IPS-11a (cell line): ENCODE data around the gene CNNM4.
"Not testable (repeated sequence)": the region's sequence is repeated elsewhere in the genome, so short reads cannot be mapped to it uniquely, and the experiment has no call there.

Experiments used
- H3K4me3 ChIP-seq: one replicate; pipeline ENCODE4 v1.5.1; 2013; ENCODE audit warnings: low read depth, low read length, control low read depth

Gene CNNM4

GRCh38 chr2:96792772-96793749 lies 32.4 kb downstream of the CNNM4 start:
- H3K4me3 ChIP-seq, result no peak overlapping the region

GRCh38 chr2:96795076-96795475 lies 34.4 kb downstream of the CNNM4 start:
- no peak overlapping the region for H3K4me3 ChIP-seq

- H3K4me3 ChIP-seq, result not testable (repeated sequence)
These were observed 35.8 kb downstream of the CNNM4 start for GRCh38 chr2:96796497-96796896.

DNA sequence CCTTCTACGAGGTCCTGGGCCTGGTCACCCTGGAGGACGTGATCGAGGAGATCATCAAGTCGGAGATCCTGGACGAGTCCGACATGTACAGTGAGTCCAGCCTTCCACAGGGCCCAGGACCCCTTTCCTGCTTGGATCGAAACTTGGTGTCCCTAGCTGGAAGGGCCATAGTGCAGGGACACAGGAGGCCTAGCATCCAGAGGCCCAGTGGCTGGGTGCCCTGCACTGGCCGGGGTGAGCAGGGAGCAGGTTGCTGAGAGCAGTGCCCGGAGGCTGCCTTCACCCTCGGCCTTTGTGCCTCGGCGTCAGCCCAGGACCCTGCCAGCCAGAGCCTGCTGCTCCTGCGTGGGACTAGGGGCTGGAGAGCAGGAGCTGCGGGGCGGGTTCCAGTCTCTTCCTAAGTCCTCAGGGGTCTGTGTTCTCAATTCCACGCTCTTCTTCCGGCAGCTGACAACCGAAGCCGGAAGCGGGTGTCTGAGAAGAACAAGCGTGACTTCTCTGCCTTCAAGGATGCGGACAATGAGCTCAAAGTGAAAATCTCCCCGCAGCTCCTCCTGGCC lies 36.4 kb downstream of the CNNM4 start:
- H3K4me3 ChIP-seq, result no peak overlapping the region

- no peak overlapping the region for H3K4me3 ChIP-seq
These were observed 38.3 kb downstream of the CNNM4 start for GRCh38 chr2:96798733-96799622.

DNA sequence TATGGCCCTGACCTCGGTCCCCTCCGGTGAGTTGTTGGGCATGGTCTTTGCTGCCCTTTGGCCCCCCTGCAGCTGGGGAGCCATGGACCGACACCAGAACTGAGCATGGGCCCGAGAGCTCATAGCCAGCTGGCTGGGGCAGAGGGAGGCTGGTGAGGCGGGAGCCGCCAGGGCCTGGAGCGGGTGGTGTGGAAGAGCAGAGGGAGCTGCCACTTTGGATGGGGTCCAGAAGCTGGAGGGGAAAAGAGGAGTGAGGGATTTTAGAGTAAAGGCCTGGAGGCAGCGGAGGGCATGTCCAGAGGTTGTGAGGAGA lies 38.9 kb downstream of the CNNM4 start:
- no peak overlapping the region for H3K4me3 ChIP-seq

DNA sequence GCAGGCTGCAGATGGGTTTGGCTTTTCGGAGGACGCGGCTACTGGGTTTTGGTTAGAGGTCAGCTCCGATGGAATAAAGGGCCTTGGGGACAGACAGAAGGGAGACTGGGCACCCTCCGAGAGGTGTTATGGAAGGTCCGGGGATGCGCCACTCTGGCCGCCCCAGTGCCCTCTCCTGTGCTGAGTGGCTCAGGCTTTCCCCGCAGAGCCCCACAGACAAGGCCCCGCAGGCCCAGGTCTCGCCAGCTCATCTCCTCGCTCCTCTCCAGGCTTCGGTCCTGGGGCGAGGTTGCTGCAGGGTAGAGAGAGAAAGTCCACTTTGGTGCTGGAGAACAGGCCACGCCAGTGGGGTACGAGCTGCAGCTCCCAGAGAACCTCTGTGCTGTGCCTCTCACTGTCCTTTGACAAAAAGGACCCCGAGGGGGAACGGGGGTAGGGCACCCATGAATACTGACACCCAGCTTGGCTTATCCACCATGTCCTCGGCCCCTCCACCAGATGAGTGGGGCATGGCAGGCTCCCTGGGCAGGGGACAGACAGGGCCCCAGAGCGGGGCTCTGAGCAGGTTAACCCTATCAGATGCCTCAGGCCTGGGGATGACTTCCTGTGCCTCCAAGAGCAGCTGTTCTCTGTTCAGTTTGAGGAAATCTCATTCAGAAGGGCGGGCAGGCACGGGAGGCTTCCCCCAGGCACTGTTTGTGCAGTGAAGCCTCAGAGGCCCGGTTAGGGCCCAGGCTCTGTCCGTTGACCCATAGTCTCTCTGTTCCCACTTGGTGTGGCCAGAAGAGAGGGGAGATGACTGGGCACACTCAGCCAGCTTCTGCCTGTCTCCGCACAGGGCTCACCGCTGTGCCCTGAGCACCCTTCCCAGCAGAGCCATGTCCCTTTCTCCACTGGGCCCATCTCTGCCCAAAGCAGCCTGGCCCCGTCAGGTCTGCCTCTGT lies 39.6 kb downstream of the CNNM4 start:
- H3K4me3 ChIP-seq, result no peak overlapping the region

DNA sequence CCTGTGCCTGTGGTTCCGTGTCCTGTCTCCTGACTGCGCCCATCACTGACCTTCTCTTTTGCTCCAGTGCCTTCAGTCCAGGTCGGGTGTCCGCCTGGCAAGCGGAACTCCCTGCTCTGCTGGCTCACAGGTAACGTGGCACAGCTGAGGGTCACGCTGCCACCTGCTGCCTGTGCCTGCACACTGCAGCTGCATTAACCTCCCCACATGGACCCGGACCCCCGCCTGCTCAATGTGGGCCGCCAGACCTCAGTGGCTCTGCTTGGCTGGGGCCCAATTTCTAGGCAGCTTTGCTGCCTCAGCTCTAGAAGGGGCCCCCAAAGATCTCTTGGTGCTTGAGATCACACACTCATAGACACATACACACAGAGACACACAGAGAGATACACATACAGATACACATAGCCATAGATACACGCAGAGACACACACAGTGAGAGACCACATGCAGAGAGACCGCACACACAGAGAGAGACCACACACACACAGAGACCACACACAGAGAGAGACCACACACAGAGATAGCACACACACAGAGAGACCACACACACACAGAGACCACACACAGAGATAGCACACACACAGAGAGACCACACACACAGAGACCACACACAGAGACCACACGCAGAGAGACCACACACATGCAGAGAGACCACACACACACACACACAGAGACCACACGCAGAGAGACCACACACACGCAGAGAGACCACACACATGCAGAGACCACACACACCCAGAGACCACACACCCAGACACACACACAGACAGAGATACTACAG lies 40.5 kb downstream of the CNNM4 start:
- H3K4me3 ChIP-seq, result no peak overlapping the region

DNA sequence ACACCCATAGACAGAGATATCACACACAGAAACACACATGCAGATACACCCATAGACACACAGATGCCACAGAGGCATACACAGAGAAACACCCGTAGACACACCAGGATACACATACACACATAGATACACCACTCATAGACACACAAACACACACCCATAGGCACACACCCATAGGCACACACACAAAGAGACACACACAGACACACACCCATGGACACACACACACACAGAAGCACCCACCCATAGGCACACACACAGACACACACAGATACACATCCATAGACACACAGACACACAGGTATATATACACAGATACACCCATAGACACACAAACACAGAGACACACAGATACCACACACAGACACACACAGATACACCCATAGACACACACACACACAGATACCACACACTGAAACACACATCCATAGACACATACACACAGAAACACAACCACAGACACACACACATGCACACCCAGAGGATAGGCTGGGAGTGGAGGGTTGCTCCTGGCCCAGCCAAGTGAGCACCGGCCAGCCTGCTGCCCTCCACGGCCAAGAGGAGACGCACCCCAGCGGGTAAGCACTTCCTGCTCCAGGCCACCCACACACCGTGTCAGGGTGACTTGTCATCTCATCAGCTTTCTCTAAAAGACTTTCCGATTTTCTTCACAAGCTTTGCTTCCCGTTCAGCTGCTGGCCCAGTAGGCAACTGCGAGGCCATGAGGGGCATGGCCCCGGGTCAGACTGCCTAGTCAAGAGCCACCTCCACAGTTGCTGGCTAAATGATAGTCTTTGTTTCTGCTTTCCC lies 41.3 kb downstream of the CNNM4 start:
- H3K4me3 ChIP-seq, result no peak overlapping the region

DNA sequence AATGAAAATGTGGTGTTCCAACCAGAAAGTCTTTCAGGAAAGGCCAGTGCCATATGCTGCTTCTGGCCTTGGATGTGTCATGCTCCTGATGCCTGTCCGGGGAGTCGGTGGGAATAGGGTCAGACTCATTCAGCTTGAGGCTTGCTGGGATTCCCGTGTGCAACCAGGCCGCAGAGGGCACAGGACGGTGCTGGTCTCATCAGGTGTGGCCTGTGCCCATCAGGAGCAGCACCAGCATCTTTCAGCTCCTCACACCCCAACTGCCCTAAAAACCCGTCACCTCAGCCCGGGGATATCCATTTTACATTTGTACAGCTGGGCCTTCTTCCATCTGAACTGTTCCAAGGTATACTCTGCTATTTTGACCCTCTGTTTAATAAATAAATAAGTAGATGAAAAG lies 42.0 kb downstream of the CNNM4 start:
- no peak overlapping the region for H3K4me3 ChIP-seq

GRCh38 chr2:96804986-96805385 lies 44.3 kb downstream of the CNNM4 start:
- no peak overlapping the region for H3K4me3 ChIP-seq

DNA sequence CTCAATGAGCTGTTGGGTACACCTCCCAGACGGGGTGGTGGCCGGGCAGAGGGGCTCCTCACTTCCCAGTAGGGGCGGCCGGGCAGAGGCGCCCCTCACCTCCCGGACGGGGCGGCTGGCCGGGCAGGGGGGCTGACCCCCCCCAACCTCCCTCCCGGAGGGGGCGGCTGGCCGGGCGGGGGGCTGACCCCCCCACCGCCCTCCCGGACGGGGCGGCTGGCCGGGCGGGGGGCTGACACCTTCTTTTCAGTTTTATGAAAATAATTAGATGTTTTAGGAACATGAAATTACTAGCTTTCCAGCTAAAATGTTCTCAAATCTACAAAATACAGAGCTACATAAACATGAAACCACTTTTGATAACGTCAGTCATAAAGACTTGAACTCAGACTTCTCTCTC lies 45.2 kb downstream of the CNNM4 start:
- H3K4me3 ChIP-seq, result not testable (repeated sequence)

- H3K4me3 ChIP-seq, result no peak overlapping the region
These were observed 45.9 kb downstream of the CNNM4 start for GRCh38 chr2:96806468-96807126.

DNA sequence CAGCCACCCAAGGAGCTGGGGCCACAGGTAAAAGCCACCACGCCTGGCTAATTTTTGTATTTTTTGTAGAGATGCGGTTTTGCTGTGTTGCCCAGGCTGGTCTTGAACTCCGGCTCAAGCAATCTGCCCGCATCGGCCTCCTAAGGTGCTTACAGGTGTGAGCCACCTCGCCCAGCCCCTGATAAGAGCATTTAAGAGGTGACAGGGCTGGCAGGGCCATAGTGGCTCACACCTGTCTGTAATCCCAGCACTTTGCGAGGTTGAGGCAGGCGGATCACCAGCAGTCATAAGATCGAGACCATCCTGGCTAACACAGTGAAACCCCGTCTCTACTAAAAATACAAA lies 46.4 kb downstream of the CNNM4 start:
- H3K4me3 ChIP-seq, result no peak overlapping the region

- H3K4me3 ChIP-seq, result no peak overlapping the region
These were observed 47.6 kb downstream of the CNNM4 start for GRCh38 chr2:96808176-96808837.

DNA sequence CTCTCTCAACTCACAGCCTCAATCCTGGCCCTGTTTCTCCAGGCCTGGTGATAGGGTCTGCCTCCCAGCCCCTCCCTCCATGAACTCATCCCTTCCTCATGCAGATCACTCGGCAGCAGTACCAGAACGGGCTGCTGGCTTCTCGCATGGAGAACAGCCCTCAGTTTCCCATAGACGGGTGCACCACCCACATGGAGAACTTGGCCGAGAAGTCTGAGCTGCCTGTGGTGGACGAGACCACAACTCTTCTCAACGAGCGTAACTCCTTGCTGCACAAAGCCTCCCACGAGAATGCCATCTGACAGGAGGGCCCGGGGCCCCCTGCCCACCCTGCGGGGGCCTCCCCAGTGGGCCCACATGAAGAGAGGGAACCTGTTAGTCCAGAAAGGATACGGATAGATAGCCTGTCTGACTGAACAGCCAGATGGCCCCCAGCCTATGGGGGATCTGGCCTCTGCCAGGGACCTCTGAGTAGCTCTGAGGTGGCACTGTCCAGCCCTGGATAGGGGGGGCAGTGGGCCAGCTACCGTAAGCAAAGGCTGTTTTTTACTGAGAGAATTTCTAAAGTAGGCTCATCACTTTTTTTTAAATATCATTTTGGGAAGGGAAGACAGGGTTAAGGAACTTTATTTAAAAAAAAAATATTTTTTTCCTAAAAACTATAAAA lies 48.6 kb downstream of the CNNM4 start:
- H3K4me3 ChIP-seq, result no peak overlapping the region
